ENCODE results near the gene CEACAM20. TPM values are rescaled to one million over a fixed set of nuclear protein-coding genes. Genes with fewer than 3 reads are reported as not detected.

The CEACAM20 gene
- total and polyA plus RNA-seq, 4 donors = not detected

Small RNAs within 50 kb of the gene (small RNA-seq; reads per million reads assigned to genes)
- gene AC243964.1 (ENCODE audit: low replicate concordance) = not detected

Other genes with a start within 250 kb of the CEACAM20 start
- 10 to 100 TPM in 1 of 2 donors, 1 to 10 TPM in 1; 4.7 to 18.9 TPM for gene ZNF235, start 224.7 kb downstream of the CEACAM20 start, total RNA-seq
- gene ZNF235, start 224.7 kb downstream of the CEACAM20 start, polyA plus RNA-seq = 1 to 10 TPM; 1.6 to 2.8 TPM
- 10 to 100 TPM in 1 of 2 donors, 1 to 10 TPM in 1; 4.1 to 11.3 TPM for gene ZNF112, start 173.0 kb downstream of the CEACAM20 start, total RNA-seq
- 1 to 10 TPM; 1.0 to 1.1 TPM for gene ZNF112, start 173.0 kb downstream of the CEACAM20 start, polyA plus RNA-seq
- gene ZNF285, start 128.1 kb downstream of the CEACAM20 start, total RNA-seq = 1 to 10 TPM; 1.4 to 6.4 TPM
- under 1 TPM; 0.56 to 0.63 TPM for gene ZNF285, start 128.1 kb downstream of the CEACAM20 start, polyA plus RNA-seq
- 1 to 10 TPM; 4.1 to 7.0 TPM for gene ZNF229, start 81.2 kb downstream of the CEACAM20 start, total RNA-seq
- under 1 TPM; 0.49 to 0.81 TPM for gene ZNF229, start 81.2 kb downstream of the CEACAM20 start, polyA plus RNA-seq
- gene ZNF180, start 29.2 kb downstream of the CEACAM20 start, total RNA-seq = 10 to 100 TPM in 1 of 2 donors, 1 to 10 TPM in 1; 9.8 to 12.7 TPM
- gene ZNF180, start 29.2 kb downstream of the CEACAM20 start, polyA plus RNA-seq = 1 to 10 TPM; 3.0 to 4.0 TPM
- not detected for gene IGSF23, start 83.9 kb upstream of the CEACAM20 start, total RNA-seq
- not detected for gene IGSF23, start 83.9 kb upstream of the CEACAM20 start, polyA plus RNA-seq
- 10 to 100 TPM; 26.5 to 46.4 TPM for gene PVR, start 114.2 kb upstream of the CEACAM20 start, total RNA-seq
- gene PVR, start 114.2 kb upstream of the CEACAM20 start, polyA plus RNA-seq = 10 to 100 TPM; 26.4 to 51.6 TPM
- gene CEACAM19, start 141.8 kb upstream of the CEACAM20 start, total RNA-seq = 1 to 10 TPM; 2.3 to 4.1 TPM
- 1 to 10 TPM; 4.7 to 8.3 TPM for gene CEACAM19, start 141.8 kb upstream of the CEACAM20 start, polyA plus RNA-seq
- gene CEACAM16, start 169.5 kb upstream of the CEACAM20 start, total RNA-seq = under 1 TPM in 1 of 2 donors, not detected in 1; 0.26 TPM
- gene CEACAM16, start 169.5 kb upstream of the CEACAM20 start, polyA plus RNA-seq = not detected
- 10 to 100 TPM; 17.6 to 63.8 TPM for gene BCL3, start 219.0 kb upstream of the CEACAM20 start, total RNA-seq
- gene BCL3, start 219.0 kb upstream of the CEACAM20 start, polyA plus RNA-seq = 100 to 1,000 TPM in 1 of 2 donors, 10 to 100 TPM in 1; 63.7 to 233 TPM
- 1 to 10 TPM; 4.8 to 5.5 TPM for gene CBLC, start 248.2 kb upstream of the CEACAM20 start, total RNA-seq
- 1 to 10 TPM; 4.0 to 5.3 TPM for gene CBLC, start 248.2 kb upstream of the CEACAM20 start, polyA plus RNA-seq

Measured in lung (tissue), 5 donors.